Measurements from ENCODE around the gene DUSP7. TPM values are rescaled to one million over a fixed set of nuclear protein-coding genes. Genes with fewer than 3 reads are reported as not detected.

Gene DUSP7
- polyA plus RNA-seq, 1 of the 3 experiments (the other 2 are of a cell fraction), result 25.8 TPM

DNA sequence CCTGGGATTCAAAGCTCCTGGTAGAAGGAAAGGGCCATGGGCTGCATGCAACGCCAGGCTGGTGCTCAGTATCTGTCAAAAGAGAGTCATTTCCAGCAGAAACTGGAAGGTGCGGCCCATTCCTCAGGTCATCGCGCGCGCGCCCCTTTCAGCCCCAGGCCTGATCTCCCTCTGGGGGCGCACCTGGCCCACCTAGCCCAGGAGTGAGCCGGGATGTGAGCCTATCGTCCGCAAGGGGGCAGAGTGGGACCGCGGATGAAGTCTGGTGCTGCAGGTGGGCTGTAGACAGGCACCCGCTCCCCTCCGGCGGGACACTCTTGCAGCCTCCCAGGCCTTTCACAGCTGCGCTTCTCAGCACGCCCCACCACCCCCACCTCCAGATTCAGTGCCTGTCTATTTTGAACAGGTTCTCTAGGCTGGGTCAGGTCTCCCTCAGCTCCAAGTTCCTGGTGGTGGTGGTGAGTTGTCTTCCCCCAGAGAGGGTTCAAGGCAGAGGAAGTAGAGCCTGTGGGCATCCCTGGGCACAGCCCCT, 54.9 kb downstream of the DUSP7 start:
- Histone ChIP-seq H3K4me2 (no peak overlapping the region; the same call in 1 of the 2 replicates), H4K20me1 (ENCODE audit: insufficient read depth) (no peaks in the 10 kb centered on the region), H3K79me2 (ENCODE audit: insufficient read depth) (no peaks in the 10 kb centered on the region), H3K27me3 (ENCODE audit: insufficient read depth) (no peaks in the 10 kb centered on the region), H3K36me3 (replicated peaks in 1 of 2; ENCODE audit: control insufficient read depth in 1 of 2, insufficient read depth in 2 of 2, low read length in 1 of 2) (no peaks in the 10 kb centered on the region), H3K27ac (ENCODE audit: low read depth in 2 of 2, low read length in 1 of 2) (peak overlapping the region in 1 of 2 experiments; percentile 61; a peak in 2 of 4 replicates), H3K9me2 (no peaks in the 10 kb centered on the region), H3K9me3 (no peaks in the 10 kb centered on the region), H3K4me3 (ENCODE audit: low read depth in 2 of 2, low read length in 1 of 2) (peak overlapping the region in 1 of 2 experiments; percentile 36; a peak in 1 of 4 replicates), H3K4me1 (ENCODE audit: control insufficient read depth in 1 of 2, insufficient read depth in 2 of 2, low read depth in 1 of 2, low read length in 1 of 2) (peaks cover 20 to 48% of the 10 kb centered on the region in 2 experiments), H3F3A (replicated peaks; ENCODE audit: insufficient read depth) (peaks cover 3% of the 10 kb centered on the region), H2AFZ (ENCODE audit: low read depth) (no peak overlapping the region), H3K9ac (no peak overlapping the region)
- DNase-seq, result peak; percentile 92
- TF ChIP-seq MXI1 (IDR thresholded peaks at IDR 0.05; ENCODE audit: low read depth, low read length) (0 out of 2 replicates have a peak, but pooled peaks have one; percentile 26), FOXJ3 (CRISPR knock-in tag; IDR thresholded peaks at IDR 0.05) (no peak), SMC3 (IDR thresholded peaks at IDR 0.05; ENCODE audit: low read depth, low read length) (peak; percentile 94), ELF1 (IDR thresholded peaks at IDR 0.05) (no peak), RAD21 (IDR thresholded peaks at IDR 0.05; ENCODE audit: low read length) (peak; percentile 96), FOXM1 (IDR thresholded peaks at IDR 0.05; ENCODE audit: low read depth) (no peak), RCOR1 (IDR thresholded peaks at IDR 0.05; ENCODE audit: low read length) (peak; percentile 33; the same call in 1 of the 2 replicates), MEF2A (IDR thresholded peaks at IDR 0.05; ENCODE audit: borderline replicate concordance, low read depth) (no peak), FOSL2 (IDR thresholded peaks at IDR 0.05; ENCODE audit: borderline replicate concordance, low read depth) (no peak), CHD2 (IDR thresholded peaks at IDR 0.05; ENCODE audit: low read length, partially characterized antibody) (peak; percentile 35), TEAD4 (IDR thresholded peaks at IDR 0.05; ENCODE audit: borderline replicate concordance, insufficient read depth) (no peak), TAF1 (IDR thresholded peaks at IDR 0.05; ENCODE audit: borderline replicate concordance, low read depth, low read length) (no peak)
- TF ChIP-seq, protein P1, sequence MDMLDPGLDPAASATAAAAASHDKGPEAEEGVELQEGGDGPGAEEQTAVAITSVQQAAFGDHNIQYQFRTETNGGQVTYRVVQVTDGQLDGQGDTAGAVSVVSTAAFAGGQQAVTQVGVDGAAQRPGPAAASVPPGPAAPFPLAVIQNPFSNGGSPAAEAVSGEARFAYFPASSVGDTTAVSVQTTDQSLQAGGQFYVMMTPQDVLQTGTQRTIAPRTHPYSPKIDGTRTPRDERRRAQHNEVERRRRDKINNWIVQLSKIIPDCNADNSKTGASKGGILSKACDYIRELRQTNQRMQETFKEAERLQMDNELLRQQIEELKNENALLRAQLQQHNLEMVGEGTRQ (IDR thresholded peaks at IDR 0.05; ENCODE audit: borderline replicate concordance, low read depth, low read length), result no peak
- TF ChIP-seq, protein P2, sequence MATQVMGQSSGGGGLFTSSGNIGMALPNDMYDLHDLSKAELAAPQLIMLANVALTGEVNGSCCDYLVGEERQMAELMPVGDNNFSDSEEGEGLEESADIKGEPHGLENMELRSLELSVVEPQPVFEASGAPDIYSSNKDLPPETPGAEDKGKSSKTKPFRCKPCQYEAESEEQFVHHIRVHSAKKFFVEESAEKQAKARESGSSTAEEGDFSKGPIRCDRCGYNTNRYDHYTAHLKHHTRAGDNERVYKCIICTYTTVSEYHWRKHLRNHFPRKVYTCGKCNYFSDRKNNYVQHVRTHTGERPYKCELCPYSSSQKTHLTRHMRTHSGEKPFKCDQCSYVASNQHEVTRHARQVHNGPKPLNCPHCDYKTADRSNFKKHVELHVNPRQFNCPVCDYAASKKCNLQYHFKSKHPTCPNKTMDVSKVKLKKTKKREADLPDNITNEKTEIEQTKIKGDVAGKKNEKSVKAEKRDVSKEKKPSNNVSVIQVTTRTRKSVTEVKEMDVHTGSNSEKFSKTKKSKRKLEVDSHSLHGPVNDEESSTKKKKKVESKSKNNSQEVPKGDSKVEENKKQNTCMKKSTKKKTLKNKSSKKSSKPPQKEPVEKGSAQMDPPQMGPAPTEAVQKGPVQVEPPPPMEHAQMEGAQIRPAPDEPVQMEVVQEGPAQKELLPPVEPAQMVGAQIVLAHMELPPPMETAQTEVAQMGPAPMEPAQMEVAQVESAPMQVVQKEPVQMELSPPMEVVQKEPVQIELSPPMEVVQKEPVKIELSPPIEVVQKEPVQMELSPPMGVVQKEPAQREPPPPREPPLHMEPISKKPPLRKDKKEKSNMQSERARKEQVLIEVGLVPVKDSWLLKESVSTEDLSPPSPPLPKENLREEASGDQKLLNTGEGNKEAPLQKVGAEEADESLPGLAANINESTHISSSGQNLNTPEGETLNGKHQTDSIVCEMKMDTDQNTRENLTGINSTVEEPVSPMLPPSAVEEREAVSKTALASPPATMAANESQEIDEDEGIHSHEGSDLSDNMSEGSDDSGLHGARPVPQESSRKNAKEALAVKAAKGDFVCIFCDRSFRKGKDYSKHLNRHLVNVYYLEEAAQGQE (IDR thresholded peaks at IDR 0.05; ENCODE audit: low read depth, low read length), result no peak
- TF ChIP-seq, protein P3, sequence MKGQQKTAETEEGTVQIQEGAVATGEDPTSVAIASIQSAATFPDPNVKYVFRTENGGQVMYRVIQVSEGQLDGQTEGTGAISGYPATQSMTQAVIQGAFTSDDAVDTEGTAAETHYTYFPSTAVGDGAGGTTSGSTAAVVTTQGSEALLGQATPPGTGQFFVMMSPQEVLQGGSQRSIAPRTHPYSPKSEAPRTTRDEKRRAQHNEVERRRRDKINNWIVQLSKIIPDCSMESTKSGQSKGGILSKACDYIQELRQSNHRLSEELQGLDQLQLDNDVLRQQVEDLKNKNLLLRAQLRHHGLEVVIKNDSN (IDR thresholded peaks at IDR 0.05; ENCODE audit: borderline replicate concordance, low read depth), result no peak
- TF ChIP-seq, protein P4, sequence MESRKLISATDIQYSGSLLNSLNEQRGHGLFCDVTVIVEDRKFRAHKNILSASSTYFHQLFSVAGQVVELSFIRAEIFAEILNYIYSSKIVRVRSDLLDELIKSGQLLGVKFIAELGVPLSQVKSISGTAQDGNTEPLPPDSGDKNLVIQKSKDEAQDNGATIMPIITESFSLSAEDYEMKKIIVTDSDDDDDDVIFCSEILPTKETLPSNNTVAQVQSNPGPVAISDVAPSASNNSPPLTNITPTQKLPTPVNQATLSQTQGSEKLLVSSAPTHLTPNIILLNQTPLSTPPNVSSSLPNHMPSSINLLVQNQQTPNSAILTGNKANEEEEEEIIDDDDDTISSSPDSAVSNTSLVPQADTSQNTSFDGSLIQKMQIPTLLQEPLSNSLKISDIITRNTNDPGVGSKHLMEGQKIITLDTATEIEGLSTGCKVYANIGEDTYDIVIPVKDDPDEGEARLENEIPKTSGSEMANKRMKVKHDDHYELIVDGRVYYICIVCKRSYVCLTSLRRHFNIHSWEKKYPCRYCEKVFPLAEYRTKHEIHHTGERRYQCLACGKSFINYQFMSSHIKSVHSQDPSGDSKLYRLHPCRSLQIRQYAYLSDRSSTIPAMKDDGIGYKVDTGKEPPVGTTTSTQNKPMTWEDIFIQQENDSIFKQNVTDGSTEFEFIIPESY (IDR thresholded peaks at IDR 0.05; ENCODE audit: borderline replicate concordance, low read depth), result no peak
- TF ChIP-seq, protein P5, sequence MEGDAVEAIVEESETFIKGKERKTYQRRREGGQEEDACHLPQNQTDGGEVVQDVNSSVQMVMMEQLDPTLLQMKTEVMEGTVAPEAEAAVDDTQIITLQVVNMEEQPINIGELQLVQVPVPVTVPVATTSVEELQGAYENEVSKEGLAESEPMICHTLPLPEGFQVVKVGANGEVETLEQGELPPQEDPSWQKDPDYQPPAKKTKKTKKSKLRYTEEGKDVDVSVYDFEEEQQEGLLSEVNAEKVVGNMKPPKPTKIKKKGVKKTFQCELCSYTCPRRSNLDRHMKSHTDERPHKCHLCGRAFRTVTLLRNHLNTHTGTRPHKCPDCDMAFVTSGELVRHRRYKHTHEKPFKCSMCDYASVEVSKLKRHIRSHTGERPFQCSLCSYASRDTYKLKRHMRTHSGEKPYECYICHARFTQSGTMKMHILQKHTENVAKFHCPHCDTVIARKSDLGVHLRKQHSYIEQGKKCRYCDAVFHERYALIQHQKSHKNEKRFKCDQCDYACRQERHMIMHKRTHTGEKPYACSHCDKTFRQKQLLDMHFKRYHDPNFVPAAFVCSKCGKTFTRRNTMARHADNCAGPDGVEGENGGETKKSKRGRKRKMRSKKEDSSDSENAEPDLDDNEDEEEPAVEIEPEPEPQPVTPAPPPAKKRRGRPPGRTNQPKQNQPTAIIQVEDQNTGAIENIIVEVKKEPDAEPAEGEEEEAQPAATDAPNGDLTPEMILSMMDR (IDR thresholded peaks at IDR 0.05), result peak; percentile 97
- TF ChIP-seq, protein P6, sequence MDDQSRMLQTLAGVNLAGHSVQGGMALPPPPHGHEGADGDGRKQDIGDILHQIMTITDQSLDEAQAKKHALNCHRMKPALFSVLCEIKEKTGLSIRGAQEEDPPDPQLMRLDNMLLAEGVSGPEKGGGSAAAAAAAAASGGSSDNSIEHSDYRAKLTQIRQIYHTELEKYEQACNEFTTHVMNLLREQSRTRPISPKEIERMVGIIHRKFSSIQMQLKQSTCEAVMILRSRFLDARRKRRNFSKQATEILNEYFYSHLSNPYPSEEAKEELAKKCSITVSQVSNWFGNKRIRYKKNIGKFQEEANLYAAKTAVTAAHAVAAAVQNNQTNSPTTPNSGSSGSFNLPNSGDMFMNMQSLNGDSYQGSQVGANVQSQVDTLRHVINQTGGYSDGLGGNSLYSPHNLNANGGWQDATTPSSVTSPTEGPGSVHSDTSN (IDR thresholded peaks at IDR 0.05), result no peak
- CTCF ChIA-PET, result interaction anchor here (0.6 to 24.7 kb wide), 50 partner anchors 9 to 1243 kb away, joined by 3 to 983 read pairs (median 4); partner anchors contain the start of genes ABHD14A, ABHD14B, ACY1 and DUSP7
- POLR2A ChIA-PET, result interaction anchor here (0.6 to 6.2 kb wide), 8 partner anchors 9 to 104 kb away, joined by 3 to 86 read pairs (median 4); partner anchors contain the start of genes DUSP7 and RRP9
- WGBS (ENCODE audit: low lambda C conversion rate), result 1% methylated on average over 13 of the region's 18 CpGs
